Stimulated activated CD4-positive, alpha-beta T cell treated with anti-CD3 and anti-CD28 coated beads, Interleukin-4, amount 100 ng/mL, for 1 hour (primary cell): ENCODE measurements around the gene MFSD11.
"Not testable (repeated sequence)": the region's sequence is repeated elsewhere in the genome, so short reads cannot be mapped to it uniquely, and the experiment has no call there.

Experiments
- DNase-seq: peaks from one replicate; pipeline ENCODE4 v3.0.0-alpha.2; 2020

MFSD11 gene

GRCh38 chr17:76752006-76752405 is 14.1 kb downstream of the MFSD11 start:
- DNase-seq = no peak

GRCh38 chr17:76753061-76753961 is 15.4 kb downstream of the MFSD11 start:
- DNase-seq = no peak

- DNase-seq = no peak
Measured at GRCh38 chr17:76755285-76755684, 17.4 kb downstream of the MFSD11 start.

GRCh38 chr17:76757256-76757655 is 19.3 kb downstream of the MFSD11 start:
- no peak for DNase-seq

GRCh38 chr17:76758570-76758969 is 20.7 kb downstream of the MFSD11 start:
- no peak for DNase-seq

GRCh38 chr17:76772842-76773525 is 35.1 kb downstream of the MFSD11 start:
- peak; percentile 55 for DNase-seq

- no peak for DNase-seq
Measured at GRCh38 chr17:76775021-76775600, 37.2 kb downstream of the MFSD11 start.

- no peak for DNase-seq
Measured at GRCh38 chr17:76781056-76781982, 43.4 kb downstream of the MFSD11 start.

- DNase-seq = no peak
Measured at GRCh38 chr17:76783146-76783545, 45.2 kb downstream of the MFSD11 start.

- no peak for DNase-seq
Measured at GRCh38 chr17:76784926-76785325, 47.0 kb downstream of the MFSD11 start.

- DNase-seq = not testable (repeated sequence)
Measured at GRCh38 chr17:76787866-76788265, 49.9 kb downstream of the MFSD11 start.

GRCh38 chr17:76789235-76789788 is 51.4 kb downstream of the MFSD11 start:
- no peak for DNase-seq

- DNase-seq = peak; percentile 29
Measured at GRCh38 chr17:76791053-76791980, 53.4 kb downstream of the MFSD11 start.

GRCh38 chr17:76792348-76792747 is 54.4 kb downstream of the MFSD11 start:
- DNase-seq = no peak

- no peak for DNase-seq
Measured at GRCh38 chr17:76793775-76794174, 55.9 kb downstream of the MFSD11 start.

- DNase-seq = no peak
Measured at GRCh38 chr17:76796081-76796480, 58.2 kb downstream of the MFSD11 start.

GRCh38 chr17:76797241-76797840 is 59.4 kb downstream of the MFSD11 start:
- DNase-seq = no peak

GRCh38 chr17:76801706-76802105 is 63.8 kb downstream of the MFSD11 start:
- no peak for DNase-seq

GRCh38 chr17:76805319-76805718 is 67.4 kb downstream of the MFSD11 start:
- no peak for DNase-seq

- DNase-seq = not testable (repeated sequence)
Measured at GRCh38 chr17:76806151-76806550, 68.2 kb downstream of the MFSD11 start.

GRCh38 chr17:76806767-76807166 is 68.8 kb downstream of the MFSD11 start:
- not testable (repeated sequence) for DNase-seq
